NCI-H345 (cell line): Measurements from ENCODE around the gene TNS3.
A peak's percentile ranks its signal among the peaks of the same experiment; 100 is the strongest.

ENCODE experiments used
- DNase-seq: peaks from one replicate; lab custom pipeline; 2025; lab: John Stamatoyannopoulos, UW

Gene TNS3

DNA sequence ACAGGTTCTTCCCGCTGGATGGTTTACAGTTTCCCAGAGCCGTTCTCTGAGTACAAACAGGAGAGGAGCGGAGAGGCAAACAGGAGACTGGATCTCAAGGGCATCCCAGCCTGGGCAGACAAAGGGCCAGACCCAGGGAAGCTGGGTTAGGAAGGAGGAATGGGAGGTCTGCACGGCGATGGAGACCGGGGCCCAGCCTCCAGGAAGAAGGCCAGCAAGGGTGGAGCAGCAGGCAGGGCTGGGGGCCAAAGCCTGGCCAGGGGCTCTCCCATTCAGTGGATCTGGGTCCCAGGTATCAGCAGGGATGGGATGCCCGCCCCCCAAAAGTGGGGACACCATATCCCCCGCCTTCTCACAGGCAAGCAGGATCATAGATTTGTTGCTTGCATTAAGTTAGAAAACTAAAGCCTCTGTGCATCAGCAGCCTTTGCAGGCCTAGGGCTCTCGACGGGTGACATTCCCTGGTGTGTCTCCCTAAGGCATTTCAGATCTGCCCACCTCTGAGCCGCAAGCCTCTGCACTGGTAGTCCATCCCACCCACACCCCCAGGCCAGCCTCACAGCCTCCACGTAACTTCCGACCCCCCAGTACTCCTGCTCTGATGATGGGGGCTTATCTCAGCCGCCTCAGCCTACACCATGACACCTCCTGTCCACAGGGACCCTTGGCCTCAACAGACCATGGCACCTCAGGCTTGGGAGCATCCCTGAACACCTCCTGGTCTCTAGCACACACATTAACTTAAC lies 59.9 kb downstream of the TNS3 start:
- DNase-seq = no peak

DNA sequence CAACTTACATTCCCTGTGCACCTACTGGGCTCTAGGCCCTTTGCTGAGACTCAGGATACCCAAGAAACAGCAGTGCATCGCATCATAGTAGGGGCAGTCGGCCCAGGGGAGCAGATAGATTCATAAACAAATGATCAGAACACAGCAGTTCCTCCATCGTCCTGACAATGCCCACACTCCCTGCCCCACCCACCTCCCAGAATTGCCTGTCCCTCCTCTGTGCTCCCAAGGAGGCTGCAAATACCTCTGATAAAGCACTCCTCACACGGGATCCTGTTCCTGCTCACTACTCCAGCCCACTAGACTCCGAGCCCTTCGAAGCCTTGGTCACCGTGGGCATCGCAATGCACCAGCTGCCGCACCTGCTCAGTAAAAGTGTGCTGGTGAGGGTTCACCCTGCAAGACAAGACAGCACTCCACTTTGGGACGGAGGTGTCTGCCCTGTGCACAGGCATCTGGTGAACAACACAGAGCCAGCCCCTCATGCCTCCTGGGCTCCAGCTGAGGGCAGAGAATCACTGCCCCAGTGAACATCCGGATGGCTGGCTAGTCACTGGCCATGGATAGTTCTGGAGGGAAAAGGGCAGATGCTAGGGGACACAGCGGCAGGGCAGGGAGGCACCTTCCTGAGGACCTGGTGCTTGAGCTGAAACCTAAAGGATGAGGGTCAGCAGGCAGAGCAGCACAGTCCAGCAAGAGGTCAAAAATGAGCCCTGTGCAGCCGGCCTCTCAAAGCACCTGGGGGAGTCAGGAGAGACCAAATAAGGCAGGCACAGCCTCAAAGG lies 60.7 kb downstream of the TNS3 start:
- DNase-seq = no peak

DNA sequence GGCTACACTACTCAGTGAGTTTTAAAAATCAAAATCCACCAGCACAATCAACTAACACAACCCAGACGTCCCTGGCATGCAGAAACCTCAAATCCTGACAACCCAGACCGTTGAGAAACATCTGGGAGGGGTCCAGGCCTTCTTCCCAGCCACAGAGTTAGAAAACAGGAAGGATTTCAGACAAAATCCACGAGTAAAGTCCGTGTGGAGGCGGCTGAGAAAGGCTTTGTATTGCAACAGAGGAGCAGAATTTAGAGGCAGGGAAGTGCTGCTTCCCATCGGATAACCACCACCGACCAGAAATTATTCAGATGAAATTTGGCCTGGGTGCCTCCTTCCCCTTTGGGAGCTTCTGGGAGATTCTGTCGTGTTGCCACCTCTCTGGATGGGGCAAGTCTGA lies 61.5 kb downstream of the TNS3 start:
- no peak for DNase-seq

DNA sequence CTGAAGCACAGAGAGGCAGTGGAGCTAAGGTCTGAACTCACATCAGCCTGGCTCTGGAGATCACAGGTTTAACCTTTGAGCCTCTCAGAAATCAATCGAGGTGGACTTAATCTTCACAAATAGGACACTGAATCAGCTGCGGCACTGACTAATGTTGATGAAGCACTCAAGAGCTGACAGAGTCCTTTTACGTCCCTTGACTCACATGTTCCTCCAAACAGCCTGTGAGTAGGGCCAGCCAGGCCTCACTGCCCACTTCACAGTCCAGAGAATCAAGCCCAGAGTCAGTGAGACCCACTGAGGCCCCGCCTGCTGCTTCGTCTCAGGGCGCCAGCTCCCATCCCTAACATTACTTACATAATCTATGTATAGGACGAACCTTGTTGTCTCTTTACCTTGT lies 63.1 kb downstream of the TNS3 start:
- no peak for DNase-seq

DNA sequence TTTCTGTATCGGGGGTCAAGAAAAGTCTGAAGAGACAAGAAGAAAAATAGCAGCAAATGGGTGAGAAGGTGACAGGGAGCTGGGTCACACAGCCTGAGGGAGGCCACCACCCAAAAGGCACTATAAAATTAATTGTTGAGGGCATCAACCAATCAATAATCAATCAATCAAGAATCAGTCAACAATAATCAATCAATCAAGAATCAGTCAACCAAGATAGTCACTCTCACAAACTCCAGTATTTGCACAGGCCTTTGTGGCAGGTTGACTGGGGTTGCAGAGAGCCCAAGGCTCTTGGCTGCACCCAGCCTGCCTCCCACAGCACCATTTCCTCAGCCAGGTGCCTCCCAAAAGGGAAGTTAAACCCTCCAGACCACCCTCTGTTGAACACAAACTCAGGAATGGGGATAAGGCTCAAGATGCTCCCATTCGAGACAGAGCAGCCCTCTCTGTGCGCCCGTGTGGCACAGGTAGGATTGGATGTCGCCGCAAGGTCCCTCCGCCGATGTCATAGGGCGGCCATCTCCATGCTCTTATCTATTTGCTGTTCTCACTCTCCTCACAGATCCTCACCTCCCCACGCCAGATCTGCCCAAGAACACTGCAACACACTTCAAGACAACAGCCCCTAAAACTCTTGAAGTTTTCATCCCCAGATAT lies 64.0 kb downstream of the TNS3 start:
- no peak for DNase-seq

DNA sequence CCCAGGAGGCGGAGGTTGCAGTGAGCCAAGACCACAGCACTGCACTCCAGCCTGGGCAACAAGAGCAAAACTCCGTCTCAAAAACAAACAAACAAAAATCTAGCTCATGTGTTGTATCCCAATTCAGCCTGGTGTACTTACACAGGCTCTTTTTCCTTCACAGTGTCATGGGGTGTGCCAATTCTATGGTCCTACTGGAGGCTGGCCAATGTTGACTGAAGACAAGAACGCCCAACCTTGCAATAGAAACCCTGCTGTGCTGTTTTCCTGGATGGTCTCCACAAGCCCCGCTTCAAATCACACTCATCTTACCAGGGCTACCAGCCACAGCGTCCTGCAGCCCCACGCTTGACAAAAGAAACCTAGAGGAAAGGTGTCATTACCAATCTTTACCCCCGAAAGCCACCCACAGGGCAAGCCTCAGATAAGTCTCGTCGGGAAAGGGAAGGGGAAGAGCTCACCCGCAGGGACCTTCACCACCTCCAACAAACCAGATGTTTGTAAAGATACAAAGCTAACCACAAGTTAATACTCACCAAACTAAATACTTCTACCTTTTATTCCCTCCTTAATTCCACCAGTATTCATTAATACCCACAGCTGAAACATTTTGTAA lies 64.8 kb downstream of the TNS3 start:
- peak; percentile 96 for DNase-seq

DNA sequence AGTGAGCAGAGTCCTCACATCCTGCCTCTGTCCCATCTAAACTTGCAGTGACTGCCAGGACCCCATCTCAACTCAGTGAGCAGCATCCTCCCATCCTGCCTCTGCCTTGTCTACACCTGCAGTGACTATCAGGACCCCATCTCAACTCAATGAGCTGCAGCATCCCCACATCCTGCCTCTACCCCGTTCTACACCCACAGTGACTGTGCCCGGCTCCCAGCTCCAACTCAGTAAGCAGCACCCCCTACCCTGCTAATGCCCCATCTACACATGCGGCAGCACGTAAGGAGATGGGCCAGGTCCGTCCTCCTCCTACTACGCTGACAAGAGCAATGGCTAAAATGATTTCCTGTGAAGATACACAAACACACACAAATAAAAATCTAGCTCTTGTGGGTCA lies 65.5 kb downstream of the TNS3 start:
- DNase-seq = no peak

DNA sequence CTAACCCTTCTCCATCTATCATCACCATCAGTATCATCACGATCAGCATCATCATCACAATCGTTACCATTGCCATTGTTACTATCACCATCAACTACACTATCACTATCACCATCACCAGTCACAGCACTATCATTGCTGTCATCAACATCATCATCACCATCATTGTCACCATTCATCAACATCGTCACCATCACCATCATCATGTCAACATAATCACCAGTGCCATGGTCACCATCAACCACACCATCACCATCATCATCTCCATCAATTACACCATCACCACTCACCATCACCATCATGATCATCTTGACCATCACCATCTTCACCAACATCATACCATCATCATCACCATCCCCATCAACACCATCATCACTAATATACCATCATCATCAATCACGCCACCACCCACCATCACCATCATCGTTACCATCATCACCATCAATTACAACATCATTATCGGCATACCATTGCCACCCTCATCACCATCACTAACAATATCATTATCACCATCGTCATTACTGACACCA lies 66.5 kb downstream of the TNS3 start:
- DNase-seq = no peak

DNA sequence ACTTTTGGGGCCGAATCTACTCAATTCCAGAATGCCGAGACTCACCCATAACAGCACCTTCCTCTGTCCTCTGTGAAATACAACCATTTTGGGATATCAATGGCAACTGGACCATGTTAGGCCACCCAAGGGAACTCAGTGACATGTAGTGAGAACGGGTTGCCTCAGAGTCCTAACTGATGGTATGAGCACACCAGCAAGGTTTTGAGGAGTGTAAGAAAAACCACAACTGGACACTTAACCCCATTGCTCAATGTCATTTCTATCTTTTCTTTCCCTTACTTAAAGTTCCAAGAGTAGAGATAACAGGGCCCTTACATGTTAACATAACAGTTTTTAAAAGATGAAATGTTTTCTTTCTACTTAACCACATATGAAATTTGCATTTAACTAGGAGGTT lies 67.1 kb downstream of the TNS3 start:
- DNase-seq = no peak

DNA sequence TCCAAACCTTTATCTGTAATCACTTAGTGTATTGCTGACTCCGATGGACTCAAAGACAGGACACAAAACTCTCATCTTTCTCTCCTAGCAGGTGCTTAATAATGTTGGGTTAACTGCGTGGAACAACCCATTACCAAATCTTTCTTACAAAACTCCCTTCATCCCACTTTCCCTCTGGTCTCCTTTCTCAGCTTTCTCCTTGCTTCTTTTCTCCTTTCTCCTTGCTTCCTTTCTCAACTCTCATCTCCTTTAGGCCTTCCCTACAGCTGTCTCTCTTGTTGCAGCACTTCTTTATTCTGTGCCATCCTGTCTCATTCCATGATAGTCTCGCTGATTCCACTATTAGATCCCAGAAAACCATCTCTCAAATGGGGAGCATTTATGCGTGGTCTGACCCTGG lies 67.5 kb downstream of the TNS3 start:
- no peak for DNase-seq

DNA sequence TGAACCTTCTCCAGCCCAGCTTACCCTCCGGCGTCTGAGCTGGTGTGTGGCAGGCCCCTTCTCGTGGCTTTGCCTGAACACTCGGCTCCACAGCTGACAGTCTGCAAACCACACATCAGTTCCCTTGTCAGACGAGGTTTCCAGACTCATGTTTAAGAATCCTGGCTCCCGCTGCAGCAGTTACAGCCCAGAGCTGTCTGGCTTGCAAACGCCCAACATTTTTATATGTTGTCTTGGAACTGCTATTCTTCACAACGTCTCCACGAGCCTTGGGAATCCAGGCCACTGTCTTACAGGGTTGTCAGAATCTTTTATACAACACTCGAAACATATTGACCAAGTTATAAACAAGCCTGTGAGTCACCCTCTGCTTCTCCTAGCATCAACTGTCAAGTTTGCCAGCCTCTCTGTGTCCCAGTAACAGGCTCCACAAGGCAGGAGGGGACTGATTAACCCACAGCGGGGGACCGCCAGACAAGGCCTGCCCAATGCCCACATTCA lies 68.1 kb downstream of the TNS3 start:
- no peak for DNase-seq

DNA sequence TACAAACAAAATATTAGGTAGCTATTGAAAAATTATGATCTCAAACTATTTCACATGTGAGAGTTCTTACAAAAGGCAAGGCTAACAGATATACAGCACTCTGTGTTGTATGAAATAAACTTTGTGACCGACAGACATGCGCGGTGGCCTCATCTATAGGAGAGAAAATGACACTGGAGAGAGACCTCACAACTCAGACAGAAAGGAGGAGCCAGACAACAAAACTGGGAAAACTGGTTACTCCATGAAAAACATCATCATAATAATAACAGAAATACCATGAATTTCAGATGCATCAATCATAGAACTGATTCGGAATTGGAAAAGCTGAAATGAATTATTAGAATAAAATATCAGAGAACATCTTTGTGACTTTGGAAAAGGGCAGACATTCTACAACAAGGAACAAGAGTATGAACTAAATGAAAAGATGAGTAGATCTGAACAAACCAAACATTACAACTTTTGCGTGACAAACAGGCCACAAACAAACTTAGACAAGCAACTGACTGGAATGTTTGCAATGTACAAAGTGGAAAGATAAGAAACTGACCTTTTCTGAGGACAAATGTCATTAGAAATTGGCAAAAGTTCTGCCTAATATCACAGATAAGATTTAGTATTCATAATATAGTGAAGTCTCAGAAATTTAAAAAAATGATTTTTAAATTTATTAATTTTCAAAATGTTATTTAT lies 69.3 kb downstream of the TNS3 start:
- DNase-seq = no peak

DNA sequence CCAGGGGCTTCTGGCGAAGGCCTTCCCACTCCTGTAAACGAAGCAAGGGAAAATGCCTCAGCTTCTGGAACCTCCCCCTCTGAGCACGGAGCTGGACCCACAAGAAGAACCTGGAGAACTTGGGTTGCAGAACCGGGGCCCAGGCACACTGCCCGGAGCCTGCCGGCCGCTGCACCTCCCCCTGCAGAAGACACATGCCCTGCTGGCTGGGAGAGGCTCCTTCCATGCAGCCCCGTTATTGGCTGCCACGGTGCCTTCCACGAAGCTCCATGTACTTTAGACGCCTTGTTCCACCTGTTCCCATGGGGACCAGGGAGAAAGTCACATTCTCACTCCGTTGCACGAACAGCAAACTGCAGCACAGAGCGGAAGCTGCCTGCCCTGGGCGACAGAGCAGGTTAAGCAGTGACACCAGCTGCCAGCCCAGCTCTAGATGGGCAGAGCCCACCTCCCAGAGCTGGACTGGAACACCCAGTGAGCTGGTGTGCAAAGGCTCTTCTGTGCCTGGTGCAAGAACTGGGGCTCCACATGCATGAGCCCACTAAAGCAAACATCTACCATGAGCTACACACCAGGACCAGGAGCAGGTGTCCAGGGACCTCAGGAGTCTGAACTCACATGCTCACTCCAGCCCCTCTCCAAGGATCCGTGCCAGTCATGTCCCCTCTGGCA lies 70.1 kb downstream of the TNS3 start:
- no peak for DNase-seq

DNA sequence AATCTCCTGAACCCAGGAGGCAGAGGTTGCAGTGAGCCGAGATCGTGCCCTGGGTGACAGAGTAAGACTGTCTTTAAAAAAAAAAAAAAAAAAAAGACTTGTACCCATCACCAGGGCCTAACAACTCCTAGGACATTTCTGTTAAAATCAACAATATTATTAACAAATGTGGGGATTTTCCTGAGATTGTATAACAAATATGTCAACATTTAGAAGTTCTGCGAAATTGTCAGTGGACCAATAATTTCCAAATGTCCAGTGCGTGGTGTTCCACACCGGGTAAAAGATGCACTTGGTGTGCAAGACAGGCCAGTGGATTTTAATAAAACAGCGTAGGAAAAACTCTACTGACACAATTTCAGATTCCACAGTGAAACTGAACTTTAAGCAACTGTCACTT lies 71.1 kb downstream of the TNS3 start:
- no peak for DNase-seq

DNA sequence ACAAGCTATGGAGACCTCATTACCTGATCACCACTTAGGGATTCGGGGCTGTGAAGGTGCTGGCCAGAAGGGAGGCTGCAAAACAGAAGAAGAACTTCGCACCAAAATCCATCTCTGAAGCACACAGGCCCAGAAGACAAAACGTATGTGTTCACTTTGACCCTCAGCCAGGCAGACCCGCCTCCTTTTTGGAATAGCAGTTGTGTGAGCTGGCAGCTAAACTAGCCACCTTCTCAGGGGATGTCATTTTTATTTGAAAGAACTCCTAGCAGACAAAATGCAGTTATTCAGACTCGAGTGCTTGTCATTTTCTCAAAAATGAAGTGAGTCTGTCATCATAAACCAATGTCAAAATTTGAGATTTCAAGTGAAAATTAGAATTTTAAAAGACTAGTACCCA lies 71.7 kb downstream of the TNS3 start:
- DNase-seq = no peak

DNA sequence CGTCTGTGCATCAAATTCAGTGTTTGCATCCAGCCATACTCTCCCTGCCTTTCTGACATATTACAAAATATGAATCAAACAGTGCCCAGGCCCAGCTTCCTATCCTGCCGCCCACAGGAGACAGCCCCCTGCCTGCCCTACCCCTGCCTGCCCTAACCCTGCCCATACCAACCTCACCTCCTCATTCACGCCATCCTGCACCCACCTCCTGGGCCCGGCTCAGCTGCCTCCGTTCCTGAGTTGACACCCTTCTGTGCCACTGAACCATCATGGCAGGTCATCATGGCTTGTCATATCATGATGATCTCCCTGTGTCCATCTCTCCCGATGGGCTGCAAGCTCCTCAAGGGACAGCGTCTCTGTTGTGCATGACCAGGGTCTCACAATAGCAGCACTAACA lies 72.3 kb downstream of the TNS3 start:
- no peak for DNase-seq

DNA sequence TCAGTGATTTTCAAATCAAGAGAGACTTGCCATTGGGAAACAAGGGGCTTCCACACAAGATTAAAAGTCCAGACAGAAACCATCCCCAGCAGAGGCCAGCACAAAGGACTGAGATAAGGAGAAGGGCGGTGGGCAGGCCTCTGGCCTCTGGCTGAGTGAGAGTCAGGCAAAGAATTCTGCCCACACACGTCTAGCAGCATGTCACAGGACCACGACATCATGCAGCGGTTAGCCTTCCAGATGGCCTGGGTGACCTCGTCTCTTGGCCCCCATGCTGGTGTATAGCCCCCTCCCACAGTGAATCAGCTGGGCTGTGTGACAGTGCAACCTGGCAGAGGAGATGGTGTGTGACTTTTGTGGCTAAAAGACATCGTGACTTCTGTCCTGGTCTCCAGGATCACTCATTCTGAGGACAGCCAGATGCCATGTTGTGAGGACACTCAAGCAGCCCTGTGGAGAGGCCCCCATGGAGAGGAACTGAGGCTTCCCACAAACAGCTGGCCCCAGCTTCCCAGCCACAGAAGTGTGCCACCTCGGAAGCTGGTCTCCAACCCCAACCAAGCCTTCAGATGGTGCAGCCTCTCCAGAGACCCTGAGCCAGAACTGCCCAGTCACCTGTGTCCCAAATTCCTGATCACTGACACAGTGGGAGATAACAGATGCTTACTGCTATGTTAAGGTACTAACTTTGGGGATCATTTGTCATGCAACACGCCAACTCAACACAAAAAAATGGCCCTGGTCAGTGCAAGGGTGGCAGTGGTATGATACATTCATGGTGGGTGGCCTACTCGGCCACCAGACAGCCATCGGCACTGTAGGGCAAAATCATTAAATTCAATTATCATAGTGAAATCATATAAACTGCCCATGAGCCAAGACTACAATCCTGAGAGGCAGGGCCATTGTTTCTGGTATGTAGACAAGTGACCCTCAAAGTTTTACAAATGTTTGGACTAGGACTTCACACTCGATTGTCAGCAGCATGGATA lies 73.2 kb downstream of the TNS3 start:
- no peak for DNase-seq

DNA sequence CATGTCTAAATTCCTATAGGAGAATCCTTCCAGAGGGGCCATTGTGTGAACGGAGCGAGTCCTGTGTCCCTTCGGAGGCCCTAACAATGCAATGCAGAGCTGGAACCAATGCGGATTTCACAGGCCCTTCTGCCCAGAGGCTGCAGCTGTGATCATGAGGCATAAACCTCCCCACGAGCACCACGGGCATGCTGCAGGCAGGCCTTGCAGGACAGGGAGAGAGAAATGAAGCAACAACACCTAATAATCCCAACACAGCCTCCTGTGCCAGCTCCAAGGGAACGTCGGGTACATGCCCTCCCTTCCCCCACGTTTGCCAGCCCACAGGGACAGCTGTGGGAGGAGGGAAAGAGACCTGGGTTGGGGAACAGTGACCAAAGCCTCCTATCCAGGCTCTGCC lies 74.4 kb downstream of the TNS3 start:
- DNase-seq = no peak

DNA sequence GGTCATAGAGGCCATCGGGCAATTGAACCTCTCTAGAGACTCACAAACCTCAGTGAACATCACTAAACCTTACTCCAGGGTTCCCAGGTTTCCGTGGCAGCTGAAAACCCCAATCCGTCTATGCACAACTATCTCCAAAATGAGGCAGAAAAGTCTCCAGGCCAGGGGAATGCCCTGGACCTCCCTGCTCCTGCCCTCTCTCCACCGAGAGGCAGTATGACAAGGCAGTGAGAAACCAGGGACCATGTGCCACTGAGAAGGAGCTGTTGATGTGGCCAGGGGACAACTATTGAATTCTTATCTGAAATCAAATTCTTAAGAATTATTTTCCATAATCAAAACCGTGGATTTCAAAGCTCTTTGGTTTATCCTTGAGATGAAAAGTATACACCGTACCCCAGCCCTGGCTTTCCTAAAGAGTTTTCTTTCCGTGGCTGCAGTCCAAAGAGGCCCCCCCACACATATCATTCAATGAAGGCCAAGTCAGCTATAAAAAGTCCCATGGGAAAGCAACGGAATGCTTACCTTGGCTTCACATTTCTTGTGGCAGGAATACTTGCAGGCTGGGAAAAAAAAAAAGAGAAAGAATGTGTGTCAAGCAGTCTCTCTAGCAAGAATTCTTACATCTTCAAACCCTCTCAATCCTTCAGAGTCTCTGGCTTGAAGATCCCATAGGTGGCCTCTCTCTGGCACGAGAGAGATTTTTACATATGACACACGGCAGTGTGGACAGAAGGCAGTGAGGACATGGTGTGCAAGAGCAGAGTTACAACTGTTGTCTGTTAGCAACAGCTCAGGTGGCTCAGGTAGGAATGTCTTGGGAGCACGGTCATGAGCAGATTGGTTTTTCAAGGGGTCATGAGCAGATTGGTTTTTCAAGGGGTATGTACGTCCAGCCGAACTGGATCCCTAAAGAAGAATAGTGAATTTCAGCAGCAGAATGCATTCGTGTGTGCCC lies 75.2 kb downstream of the TNS3 start:
- DNase-seq = no peak
